Esophagus squamous epithelium (tissue), 4 donors: ENCODE results near the gene STAP2.

ENCODE experiments used
- POLR2A ChIP-seq, 4 donors: fragments of 450-650 bp; IDR thresholded peaks; one replicate each; pipeline ENCODE4 v1.6.1; 2017; ENCODE audit warnings: antibody characterized with exemption in 4 of 4, mild to moderate bottlenecking in 4 of 4, moderate library complexity in 3 of 4
- TF ChIP-seq, protein P1 (sequence below), 6 experiments: fragments of 450-650 bp in 4 of 6; fragments of 200-600 bp in 2 of 6; sonication (generic) in 2 of 6; IDR thresholded peaks; one replicate each; pipeline ENCODE4 v1.5.1; 2016 to 2019; ENCODE audit warnings: antibody characterized with exemption in 6 of 6, mild to moderate bottlenecking in 4 of 6, moderate library complexity in 4 of 6

DNA sequence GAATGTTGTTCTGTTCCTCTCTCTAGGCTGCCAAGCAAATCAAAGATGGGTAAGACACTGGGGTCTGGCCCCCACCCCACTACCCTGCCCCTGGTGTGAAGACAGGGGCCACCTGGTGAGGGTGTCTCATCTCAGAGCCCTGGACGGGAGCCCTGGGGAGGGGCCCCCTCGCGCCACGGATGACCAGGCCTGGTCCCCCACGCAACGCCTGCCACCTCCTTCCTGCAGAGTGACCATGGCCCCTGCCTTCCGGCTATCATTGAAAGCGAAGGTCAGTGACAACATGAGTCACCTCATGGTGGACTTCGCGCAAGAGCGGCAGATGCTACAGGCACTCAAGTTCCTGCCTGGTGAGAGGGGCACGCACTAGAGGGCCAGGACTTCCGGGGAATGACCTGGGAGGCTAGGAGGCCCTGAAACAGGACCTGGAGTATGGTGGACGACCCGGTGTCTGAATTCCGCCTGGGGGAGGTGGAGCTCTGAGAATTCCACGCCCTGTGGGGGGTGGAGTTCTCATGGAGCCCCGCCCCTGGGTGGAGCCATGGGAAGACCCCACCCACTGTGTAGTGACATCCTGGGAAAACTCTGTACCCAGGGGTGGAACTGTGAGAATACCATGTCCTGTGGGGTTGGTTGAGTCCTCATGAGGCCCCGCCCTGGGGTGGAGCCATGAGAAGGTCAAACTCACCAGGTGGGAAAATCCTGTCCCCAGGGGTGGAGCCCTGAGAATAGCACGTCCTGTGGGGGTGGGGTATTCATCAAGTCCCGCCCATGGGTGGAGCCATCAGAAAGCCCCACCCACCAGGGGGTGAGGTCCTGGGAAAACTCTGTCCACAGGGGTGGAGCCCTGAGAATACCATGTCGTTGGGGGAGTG is 28.1 kb downstream of the STAP2 start:
- TF ChIP-seq, protein P1, sequence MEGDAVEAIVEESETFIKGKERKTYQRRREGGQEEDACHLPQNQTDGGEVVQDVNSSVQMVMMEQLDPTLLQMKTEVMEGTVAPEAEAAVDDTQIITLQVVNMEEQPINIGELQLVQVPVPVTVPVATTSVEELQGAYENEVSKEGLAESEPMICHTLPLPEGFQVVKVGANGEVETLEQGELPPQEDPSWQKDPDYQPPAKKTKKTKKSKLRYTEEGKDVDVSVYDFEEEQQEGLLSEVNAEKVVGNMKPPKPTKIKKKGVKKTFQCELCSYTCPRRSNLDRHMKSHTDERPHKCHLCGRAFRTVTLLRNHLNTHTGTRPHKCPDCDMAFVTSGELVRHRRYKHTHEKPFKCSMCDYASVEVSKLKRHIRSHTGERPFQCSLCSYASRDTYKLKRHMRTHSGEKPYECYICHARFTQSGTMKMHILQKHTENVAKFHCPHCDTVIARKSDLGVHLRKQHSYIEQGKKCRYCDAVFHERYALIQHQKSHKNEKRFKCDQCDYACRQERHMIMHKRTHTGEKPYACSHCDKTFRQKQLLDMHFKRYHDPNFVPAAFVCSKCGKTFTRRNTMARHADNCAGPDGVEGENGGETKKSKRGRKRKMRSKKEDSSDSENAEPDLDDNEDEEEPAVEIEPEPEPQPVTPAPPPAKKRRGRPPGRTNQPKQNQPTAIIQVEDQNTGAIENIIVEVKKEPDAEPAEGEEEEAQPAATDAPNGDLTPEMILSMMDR (IDR thresholded peaks at IDR 0.05): no peak
- TF ChIP-seq POLR2A (IDR thresholded peaks at IDR 0.05): no peak
